ENCODE data around the gene UBAP2.

The UBAP2 gene

DNA sequence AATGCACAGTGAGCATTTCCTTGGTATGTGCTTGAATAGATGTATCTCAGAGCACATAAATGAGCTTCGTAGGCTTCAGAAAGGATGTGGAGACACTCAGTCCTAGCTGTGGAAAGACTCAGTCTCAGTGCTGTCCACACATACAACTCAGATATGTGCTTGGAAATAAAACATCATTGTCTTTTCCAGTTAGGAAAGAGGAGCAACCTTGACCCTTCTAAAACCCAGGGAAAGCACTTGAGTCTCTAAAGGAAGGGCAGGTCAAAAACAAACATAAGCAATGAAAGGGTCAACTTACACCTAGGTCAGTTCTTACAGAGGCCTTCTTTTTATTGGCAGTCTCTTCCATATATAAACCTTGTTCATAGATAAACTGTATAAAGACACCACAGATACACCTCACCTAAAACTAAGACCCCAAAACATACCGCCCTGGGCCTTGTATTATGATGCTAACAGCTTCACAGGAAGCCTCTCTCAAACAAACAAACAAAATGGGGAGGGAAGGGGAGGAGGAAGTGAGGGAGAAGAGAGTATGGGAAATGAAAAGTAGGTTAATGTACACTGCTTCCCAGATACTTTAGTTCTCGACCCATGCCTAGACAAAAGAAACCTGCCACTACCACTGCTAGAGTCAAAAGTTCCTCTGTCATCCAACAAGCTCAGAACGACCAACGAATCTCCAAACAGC, 114.4 kb downstream of the UBAP2 start:
- Histone ChIP-seq H3K27me3 (replicated peaks; ENCODE audit: insufficient read depth, low read length) (no peaks in the 10 kb centered on the region), H3K36me3 (replicated peaks; ENCODE audit: insufficient read depth, low read length) (peaks cover 18% of the 10 kb centered on the region; the same call in 1 of the 2 replicates), H4K20me1 (ENCODE audit: insufficient read depth, low read length) (no peaks in the 10 kb centered on the region; the same call in 1 of the 2 replicates), H3K27ac (ENCODE audit: low read length) (no peak overlapping the region), H2AFZ (ENCODE audit: low read length) (no peak overlapping the region), H3K4me3 (ENCODE audit: low read length) (no peak overlapping the region), H3K9ac (ENCODE audit: low read length) (no peak overlapping the region), H3K9me3 (replicated peaks; ENCODE audit: insufficient read depth, low read length) (no peaks in the 10 kb centered on the region), H3K79me2 (ENCODE audit: low read length) (peaks cover 24% of the 10 kb centered on the region; the same call in 1 of the 2 replicates), H3K4me1 (ENCODE audit: low read length) (no peaks in the 10 kb centered on the region), H3F3A (ENCODE audit: insufficient read depth, low read length) (no peaks in the 10 kb centered on the region; the same call in 1 of the 2 replicates), H3K4me2 (ENCODE audit: low read depth, low read length) (no peak overlapping the region), H3K9me2 (replicated peaks; ENCODE audit: insufficient read depth, low read length) (no peaks in the 10 kb centered on the region)
- TF ChIP-seq EZH2phosphoT487 (IDR thresholded peaks at IDR 0.05; ENCODE audit: low read length) (no peak), EZH2 (optimal IDR thresholded peaks at IDR 0.05; ENCODE audit: low read depth, low read length) (no peak)
- TF ChIP-seq, protein P1, sequence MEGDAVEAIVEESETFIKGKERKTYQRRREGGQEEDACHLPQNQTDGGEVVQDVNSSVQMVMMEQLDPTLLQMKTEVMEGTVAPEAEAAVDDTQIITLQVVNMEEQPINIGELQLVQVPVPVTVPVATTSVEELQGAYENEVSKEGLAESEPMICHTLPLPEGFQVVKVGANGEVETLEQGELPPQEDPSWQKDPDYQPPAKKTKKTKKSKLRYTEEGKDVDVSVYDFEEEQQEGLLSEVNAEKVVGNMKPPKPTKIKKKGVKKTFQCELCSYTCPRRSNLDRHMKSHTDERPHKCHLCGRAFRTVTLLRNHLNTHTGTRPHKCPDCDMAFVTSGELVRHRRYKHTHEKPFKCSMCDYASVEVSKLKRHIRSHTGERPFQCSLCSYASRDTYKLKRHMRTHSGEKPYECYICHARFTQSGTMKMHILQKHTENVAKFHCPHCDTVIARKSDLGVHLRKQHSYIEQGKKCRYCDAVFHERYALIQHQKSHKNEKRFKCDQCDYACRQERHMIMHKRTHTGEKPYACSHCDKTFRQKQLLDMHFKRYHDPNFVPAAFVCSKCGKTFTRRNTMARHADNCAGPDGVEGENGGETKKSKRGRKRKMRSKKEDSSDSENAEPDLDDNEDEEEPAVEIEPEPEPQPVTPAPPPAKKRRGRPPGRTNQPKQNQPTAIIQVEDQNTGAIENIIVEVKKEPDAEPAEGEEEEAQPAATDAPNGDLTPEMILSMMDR (IDR thresholded peaks at IDR 0.05; ENCODE audit: low read length), result no peak
- no peak for DNase-seq

- Histone ChIP-seq H3K9me2 (replicated peaks; ENCODE audit: insufficient read depth, low read length) (no peaks in the 10 kb centered on the region), H2AFZ (ENCODE audit: low read length) (no peak overlapping the region), H3F3A (ENCODE audit: insufficient read depth, low read length) (no peaks in the 10 kb centered on the region; the same call in 1 of the 2 replicates), H3K79me2 (ENCODE audit: low read length) (peaks cover 26% of the 10 kb centered on the region), H3K4me1 (ENCODE audit: low read length) (no peaks in the 10 kb centered on the region), H3K9me3 (replicated peaks; ENCODE audit: insufficient read depth, low read length) (no peaks in the 10 kb centered on the region), H3K36me3 (replicated peaks; ENCODE audit: insufficient read depth, low read length) (peaks cover 18% of the 10 kb centered on the region; the same call in 1 of the 2 replicates), H3K4me2 (ENCODE audit: low read depth, low read length) (no peak overlapping the region), H3K27ac (ENCODE audit: low read length) (no peak overlapping the region), H3K4me3 (ENCODE audit: low read length) (no peak overlapping the region), H4K20me1 (ENCODE audit: insufficient read depth, low read length) (no peaks in the 10 kb centered on the region; the same call in 1 of the 2 replicates), H3K27me3 (replicated peaks; ENCODE audit: insufficient read depth, low read length) (no peaks in the 10 kb centered on the region), H3K9ac (ENCODE audit: low read length) (no peak overlapping the region)
- no peak for DNase-seq
- TF ChIP-seq EZH2phosphoT487 (IDR thresholded peaks at IDR 0.05; ENCODE audit: low read length) (no peak), EZH2 (optimal IDR thresholded peaks at IDR 0.05; ENCODE audit: low read depth, low read length) (no peak)
- TF ChIP-seq, protein P1 (IDR thresholded peaks at IDR 0.05; ENCODE audit: low read length), result no peak
Observed at GRCh38 chr9:33932078-33932807, 116.4 kb downstream of the UBAP2 start.

- H3K27ac ChIP-seq (ENCODE audit: low read length), result no peak overlapping the region
- no peak for DNase-seq
- no peak overlapping the region for H3K9ac ChIP-seq (ENCODE audit: low read length)
- no peaks in the 10 kb centered on the region for H3K27me3 ChIP-seq (replicated peaks; ENCODE audit: insufficient read depth, low read length)
- no peaks in the 10 kb centered on the region; the same call in 1 of the 2 replicates for H3F3A ChIP-seq (ENCODE audit: insufficient read depth, low read length)
- H3K4me2 ChIP-seq (ENCODE audit: low read depth, low read length), result no peak overlapping the region
- no peaks in the 10 kb centered on the region for H3K9me2 ChIP-seq (replicated peaks; ENCODE audit: insufficient read depth, low read length)
- no peak overlapping the region for H2AFZ ChIP-seq (ENCODE audit: low read length)
- peaks cover 29% of the 10 kb centered on the region for H3K79me2 ChIP-seq (ENCODE audit: low read length)
- H3K36me3 ChIP-seq (replicated peaks; ENCODE audit: insufficient read depth, low read length), result peaks cover 18% of the 10 kb centered on the region; the same call in 1 of the 2 replicates
- no peaks in the 10 kb centered on the region; the same call in 1 of the 2 replicates for H4K20me1 ChIP-seq (ENCODE audit: insufficient read depth, low read length)
- H3K4me3 ChIP-seq (ENCODE audit: low read length), result no peak overlapping the region
- no peaks in the 10 kb centered on the region for H3K4me1 ChIP-seq (ENCODE audit: low read length)
- H3K9me3 ChIP-seq (replicated peaks; ENCODE audit: insufficient read depth, low read length), result no peaks in the 10 kb centered on the region
- TF ChIP-seq EZH2phosphoT487 (IDR thresholded peaks at IDR 0.05; ENCODE audit: low read length), result no peak
- no peak for TF ChIP-seq EZH2 (optimal IDR thresholded peaks at IDR 0.05; ENCODE audit: low read depth, low read length)
- TF ChIP-seq, protein P1 (IDR thresholded peaks at IDR 0.05; ENCODE audit: low read length), result no peak
Observed at GRCh38 chr9:33931326-33931725, 117.4 kb downstream of the UBAP2 start.
